Anterior cingulate cortex (tissue), 58 donors: ENCODE results near the gene FRY.

Experiments used
- DNase-seq, 58 donors: peaks; one replicate each; lab custom pipeline; 2025; lab: John Stamatoyannopoulos, UW

FRY gene

GRCh38 chr13:32320528-32320927 lies 289.0 kb downstream of the FRY start:
- no peak for DNase-seq

GRCh38 chr13:32323912-32324311 lies 292.3 kb downstream of the FRY start:
- no peak for DNase-seq

GRCh38 chr13:32330441-32330840 lies 298.9 kb downstream of the FRY start:
- DNase-seq = no peak

GRCh38 chr13:32334671-32335070 lies 303.1 kb downstream of the FRY start:
- DNase-seq = no peak

GRCh38 chr13:32340914-32341313 lies 309.3 kb downstream of the FRY start:
- no peak for DNase-seq

GRCh38 chr13:32347651-32348050 lies 316.1 kb downstream of the FRY start:
- DNase-seq = no peak
